Nephron progenitor cell (in vitro differentiated cells): ENCODE measurements around the gene ZMIZ1.

Experiments used
- DNase-seq: peaks from one replicate; pipeline ENCODE4 v3.0.0; 2021
- H3K27ac Mint-ChIP-seq: 2 replicates; pipeline ENCODE4 v1.8.0; 2021; ENCODE audit warnings: mild to moderate bottlenecking, moderate library complexity, mixed read lengths
- H3K27me3 Mint-ChIP-seq: 2 replicates; pipeline ENCODE4 v1.8.0; 2021; ENCODE audit warnings: mild to moderate bottlenecking, low read depth, mixed read lengths; ENCODE audit not compliant: poor library complexity
- H3K36me3 Mint-ChIP-seq: 2 replicates; pipeline ENCODE4 v1.8.0; 2021; ENCODE audit warnings: low read depth, mixed read lengths
- H3K4me1 Mint-ChIP-seq: 2 replicates; pipeline ENCODE4 v1.8.0; 2021; ENCODE audit warnings: mixed read lengths
- H3K4me3 Mint-ChIP-seq: 2 replicates; pipeline ENCODE4 v1.8.0; 2021; ENCODE audit warnings: mild to moderate bottlenecking, moderate library complexity, mixed read lengths
- H3K9me3 Mint-ChIP-seq: 2 replicates; pipeline ENCODE4 v1.8.0; 2021; ENCODE audit warnings: mild to moderate bottlenecking, moderate library complexity, mixed read lengths
- CTCF ChIP-seq: fragments of 200-600 bp; sonication (generic); IDR thresholded peaks from 2 replicates; pipeline ENCODE4 v1.5.0; 2021; ENCODE audit warnings: antibody characterized with exemption

ZMIZ1 gene

GRCh38 chr10:79098596-79099015, 29.8 kb downstream of the ZMIZ1 start:
- TF ChIP-seq CTCF: no peak
- H3K27ac Mint-ChIP-seq: no peak overlapping the region
- peaks cover 8% of the 10 kb centered on the region for H3K36me3 Mint-ChIP-seq
- H3K9me3 Mint-ChIP-seq: no peaks in the 10 kb centered on the region
- no peak overlapping the region for H3K4me3 Mint-ChIP-seq
- DNase-seq: no peak
- peaks cover 4% of the 10 kb centered on the region for H3K27me3 Mint-ChIP-seq
- H3K4me1 Mint-ChIP-seq: peaks cover 88% of the 10 kb centered on the region

GRCh38 chr10:79099898-79100448, 31.2 kb downstream of the ZMIZ1 start:
- no peak for TF ChIP-seq CTCF
- peak overlapping the region; percentile 64 for H3K27ac Mint-ChIP-seq
- peaks cover 4% of the 10 kb centered on the region for H3K27me3 Mint-ChIP-seq
- peak overlapping the region; percentile 23 for H3K4me3 Mint-ChIP-seq
- H3K4me1 Mint-ChIP-seq: peaks cover 90% of the 10 kb centered on the region
- peaks cover 8% of the 10 kb centered on the region for H3K36me3 Mint-ChIP-seq
- H3K9me3 Mint-ChIP-seq: no peaks in the 10 kb centered on the region
- DNase-seq: no peak

- no peak for TF ChIP-seq CTCF
- Mint-ChIP-seq H3K4me1 (peaks cover 90% of the 10 kb centered on the region), H3K4me3 (peak overlapping the region; percentile 41), H3K36me3 (peaks cover 4% of the 10 kb centered on the region), H3K27me3 (peaks cover 4% of the 10 kb centered on the region), H3K9me3 (no peaks in the 10 kb centered on the region), H3K27ac (peak overlapping the region; percentile 72)
- DNase-seq: no peak
Observed at GRCh38 chr10:79100771-79101170, 32.0 kb downstream of the ZMIZ1 start.

- Mint-ChIP-seq H3K4me1 (peaks cover 90% of the 10 kb centered on the region), H3K9me3 (no peaks in the 10 kb centered on the region), H3K27ac (peak overlapping the region; percentile 97), H3K27me3 (peaks cover 4% of the 10 kb centered on the region), H3K4me3 (peak overlapping the region; percentile 73), H3K36me3 (no peaks in the 10 kb centered on the region)
- no peak for TF ChIP-seq CTCF
- DNase-seq: peak; percentile 62
Observed at GRCh38 chr10:79101560-79102497, 33.1 kb downstream of the ZMIZ1 start.

GRCh38 chr10:79102498-79102874, 33.7 kb downstream of the ZMIZ1 start:
- peaks cover 4% of the 10 kb centered on the region for H3K27me3 Mint-ChIP-seq
- H3K27ac Mint-ChIP-seq: peak overlapping the region; percentile 97
- H3K4me1 Mint-ChIP-seq: peaks cover 92% of the 10 kb centered on the region
- no peak for TF ChIP-seq CTCF
- H3K36me3 Mint-ChIP-seq: no peaks in the 10 kb centered on the region
- no peak overlapping the region for H3K4me3 Mint-ChIP-seq
- no peak for DNase-seq
- no peaks in the 10 kb centered on the region for H3K9me3 Mint-ChIP-seq
